ENCODE measurements around the gene NTRK2.

- TF ChIP-seq CTCF (IDR thresholded peaks at IDR 0.05) = no peak
- no peak for TF ChIP-seq POLR2A (IDR thresholded peaks at IDR 0.05)
Measured at GRCh38 chr9:84886866-84887265, 217.3 kb downstream of the NTRK2 start.
